GM12878 (cell line): ENCODE measurements around the gene ABHD17A. TPM values are rescaled to one million over a fixed set of nuclear protein-coding genes. Genes with fewer than 3 reads are reported as not detected.

Experiments
- BHLHE40 ChIP-seq, 2 experiments: fragments of 450-650 bp in 1 of 2; IDR thresholded peaks; 2 replicates each; pipeline ENCODE4 v1.6.1; 2011 to 2017; ENCODE audit warnings: low read depth in 2 of 2, borderline replicate concordance in 1 of 2, improper control_type of control experiment in 1 of 2, low read length in 1 of 2, mild to moderate bottlenecking in 1 of 2
- GATAD2B ChIP-seq: fragments of 450-650 bp; conservative IDR thresholded peaks from 2 replicates; pipeline ENCODE4 v1.6.1; 2017; ENCODE audit warnings: low read depth, mild to moderate bottlenecking, moderate library complexity
- HDAC2 ChIP-seq: fragments of 200-600 bp; sonication (generic); IDR thresholded peaks from 2 replicates; pipeline ENCODE4 v1.6.1; 2017
- MEF2A ChIP-seq: IDR thresholded peaks from 2 replicates; pipeline ENCODE4 v1.6.1; 2011; ENCODE audit warnings: low read depth, mild to moderate bottlenecking, low read length, moderate library complexity; ENCODE audit not compliant: insufficient read depth
- MYB ChIP-seq: fragments of 150-350 bp; IDR thresholded peaks from 2 replicates; pipeline ENCODE4 v1.6.1; 2014; ENCODE audit warnings: mild to moderate bottlenecking, low read depth, low read length, borderline replicate concordance
- NBN ChIP-seq: fragments of 450-650 bp; IDR thresholded peaks from 2 replicates; pipeline ENCODE4 v1.6.1; 2016
- NFXL1 ChIP-seq: fragments of 450-650 bp; IDR thresholded peaks from 2 replicates; pipeline ENCODE4 v1.6.1; 2017; ENCODE audit warnings: antibody characterized with exemption, mild to moderate bottlenecking, borderline replicate concordance
- NFYA ChIP-seq: IDR thresholded peaks from 2 replicates; pipeline ENCODE4 v1.6.1; 2011; ENCODE audit warnings: low read depth, mild to moderate bottlenecking, low read length, improper control_type of control experiment, borderline replicate concordance
- NRF1 ChIP-seq: conservative IDR thresholded peaks from 2 replicates; pipeline ENCODE4 v1.6.1; 2011; ENCODE audit warnings: mild to moderate bottlenecking, low read depth, low read length, improper control_type of control experiment
- RFX5 ChIP-seq: IDR thresholded peaks from 2 replicates; pipeline ENCODE4 v1.6.1; 2011; ENCODE audit warnings: low read depth, low read length, improper control_type of control experiment
- ZNF207 ChIP-seq: fragments of 450-650 bp; IDR thresholded peaks from 2 replicates; pipeline ENCODE4 v1.6.1; 2014; ENCODE audit warnings: antibody characterized with exemption, mild to moderate bottlenecking, borderline replicate concordance
- ZNF274 ChIP-seq: IDR thresholded peaks from one replicate; pipeline ENCODE4 v1.8.0; 2011; ENCODE audit not compliant: insufficient read length, insufficient read depth
- polyA plus RNA-seq, 11 experiments: library from polyadenylated mRNA; depleted of rRNA in 4 of 11; unstranded in 6 of 11; stranded (reverse) in 5 of 11; fragments of >200 nt; fragmentation: Nextera tagmentation in 4 of 11; fragmentation: Illumina TruSeq in 1 of 11; extraction: Ambion mirVana in 4 of 11; extraction: Trizol in 1 of 11; gene quantifications; 1 replicate in 1 of 11; 2 replicates in 10 of 11; pipeline versions ENCODE4 v1.2.1 to v1.2.3, GENCODE V29; 2011 to 2016; ENCODE audit warnings: inconsistent platforms in 2 of 11, missing spikeins in 2 of 11, low read depth in 1 of 11
- total RNA-seq, 4 experiments: library from RNA; depleted of rRNA in 3 of 4; stranded (reverse); fragments of >200 nt in 3 of 4; fragmentation: Illumina TruSeq in 1 of 4; extraction: Trizol in 1 of 4; gene quantifications; 2 replicates each; pipeline versions ENCODE4 v1.2.1 to v1.2.3, GENCODE V29; 2013 to 2021
- TF ChIP-seq, protein P1 (sequence below): fragments of 450-650 bp; conservative IDR thresholded peaks from 2 replicates; pipeline ENCODE4 v1.6.1; 2017; ENCODE audit warnings: mild to moderate bottlenecking, moderate library complexity
- TF ChIP-seq, protein P2 (sequence below): fragments of 450-650 bp; IDR thresholded peaks from 2 replicates; pipeline ENCODE4 v1.6.1; 2016; ENCODE audit warnings: mild to moderate bottlenecking, moderate library complexity, borderline replicate concordance
- TF ChIP-seq, protein P3 (sequence below), 3 experiments: IDR thresholded peaks in 2 of 3; conservative IDR thresholded peaks in 1 of 3; 2 replicates each; pipeline ENCODE4 v1.5.1; 2011; ENCODE audit warnings: low read depth in 3 of 3, low read length in 3 of 3, mild to moderate bottlenecking in 3 of 3, control low read depth in 2 of 3, moderate library complexity in 2 of 3, inconsistent platforms in 1 of 3, mixed read lengths in 1 of 3; ENCODE audit not compliant: control insufficient read depth in 2 of 3, insufficient read depth in 1 of 3; ENCODE audit errors: extremely low read depth in 1 of 3
- TF ChIP-seq, protein P4 (sequence below): IDR thresholded peaks from 2 replicates; pipeline ENCODE4 v1.6.1; 2012; ENCODE audit warnings: low read length, inconsistent platforms
- TF ChIP-seq, protein P5 (sequence below): fragments of 450-650 bp; IDR thresholded peaks from 2 replicates; pipeline ENCODE4 v1.6.1; 2017; ENCODE audit warnings: mild to moderate bottlenecking, low read depth, inconsistent platforms; ENCODE audit not compliant: poor library complexity, severe bottlenecking

Gene ABHD17A
- total and polyA plus RNA-seq, 10 of the 15 experiments (the other 5 are each of a cell fraction or from before 2014, with no cell fraction given), result 0.13 to 126 (median 28.8) TPM; not detected in 1

DNA sequence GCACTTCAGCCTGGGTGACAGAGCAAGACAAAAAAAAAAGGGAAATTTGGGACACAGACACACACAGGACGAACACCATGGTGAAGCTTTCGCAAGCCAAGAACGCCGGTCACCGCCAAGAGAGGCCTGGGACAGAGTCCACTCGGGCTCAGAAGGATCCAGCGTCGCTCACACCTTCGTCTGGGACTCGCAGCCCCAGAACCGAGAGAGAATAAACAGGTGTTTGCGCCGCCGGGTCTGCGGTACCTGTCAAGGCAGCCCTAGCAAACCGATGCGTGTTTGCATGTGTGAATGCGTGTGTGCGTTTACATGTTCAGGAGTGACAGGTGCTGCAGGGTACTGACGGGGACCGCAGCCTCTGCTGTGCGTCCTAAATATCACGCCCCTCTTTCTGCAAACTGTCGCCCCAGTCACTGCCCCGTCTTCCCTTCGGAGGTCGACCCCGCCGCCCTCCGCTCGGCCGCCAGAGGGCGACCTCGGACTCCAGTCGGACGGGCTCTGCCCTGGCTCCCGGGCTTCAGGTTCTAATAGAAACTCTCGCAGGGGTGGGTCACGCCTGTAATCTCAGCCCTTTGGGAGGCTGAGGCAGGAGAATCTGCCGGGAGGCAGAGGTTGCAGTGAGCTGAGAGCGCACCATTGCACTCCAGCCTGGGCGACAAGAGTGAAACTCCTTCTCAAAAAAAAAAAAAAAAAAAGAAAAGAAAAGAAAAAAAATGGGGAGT, 43.9 kb upstream of the ABHD17A start (continued):
- TF ChIP-seq, protein P1, sequence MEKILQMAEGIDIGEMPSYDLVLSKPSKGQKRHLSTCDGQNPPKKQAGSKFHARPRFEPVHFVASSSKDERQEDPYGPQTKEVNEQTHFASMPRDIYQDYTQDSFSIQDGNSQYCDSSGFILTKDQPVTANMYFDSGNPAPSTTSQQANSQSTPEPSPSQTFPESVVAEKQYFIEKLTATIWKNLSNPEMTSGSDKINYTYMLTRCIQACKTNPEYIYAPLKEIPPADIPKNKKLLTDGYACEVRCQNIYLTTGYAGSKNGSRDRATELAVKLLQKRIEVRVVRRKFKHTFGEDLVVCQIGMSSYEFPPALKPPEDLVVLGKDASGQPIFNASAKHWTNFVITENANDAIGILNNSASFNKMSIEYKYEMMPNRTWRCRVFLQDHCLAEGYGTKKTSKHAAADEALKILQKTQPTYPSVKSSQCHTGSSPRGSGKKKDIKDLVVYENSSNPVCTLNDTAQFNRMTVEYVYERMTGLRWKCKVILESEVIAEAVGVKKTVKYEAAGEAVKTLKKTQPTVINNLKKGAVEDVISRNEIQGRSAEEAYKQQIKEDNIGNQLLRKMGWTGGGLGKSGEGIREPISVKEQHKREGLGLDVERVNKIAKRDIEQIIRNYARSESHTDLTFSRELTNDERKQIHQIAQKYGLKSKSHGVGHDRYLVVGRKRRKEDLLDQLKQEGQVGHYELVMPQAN, result 0 out of 2 replicates have a peak, but pooled peaks have one; percentile 24
- TF ChIP-seq HDAC2 (no peak), NFXL1 (no peak), MEF2A (no peak), BHLHE40 (IDR thresholded peaks at IDR 0.05; ENCODE audit: borderline replicate concordance in 1 of 2, low read depth in 2 of 2, low read length in 1 of 2) (peak; percentile 15 to 47; a peak in 1 of 4 replicates), RFX5 (no peak), GATAD2B (peak; percentile 20; the same call in 1 of the 2 replicates), MYB (no peak), NRF1 (no peak), NFYA (no peak), ZNF274 (no peak), NBN (0 out of 2 replicates have a peak, but pooled peaks have one; percentile 33), ZNF207 (0 out of 2 replicates have a peak, but pooled peaks have one; percentile 36)
- TF ChIP-seq, protein P2, sequence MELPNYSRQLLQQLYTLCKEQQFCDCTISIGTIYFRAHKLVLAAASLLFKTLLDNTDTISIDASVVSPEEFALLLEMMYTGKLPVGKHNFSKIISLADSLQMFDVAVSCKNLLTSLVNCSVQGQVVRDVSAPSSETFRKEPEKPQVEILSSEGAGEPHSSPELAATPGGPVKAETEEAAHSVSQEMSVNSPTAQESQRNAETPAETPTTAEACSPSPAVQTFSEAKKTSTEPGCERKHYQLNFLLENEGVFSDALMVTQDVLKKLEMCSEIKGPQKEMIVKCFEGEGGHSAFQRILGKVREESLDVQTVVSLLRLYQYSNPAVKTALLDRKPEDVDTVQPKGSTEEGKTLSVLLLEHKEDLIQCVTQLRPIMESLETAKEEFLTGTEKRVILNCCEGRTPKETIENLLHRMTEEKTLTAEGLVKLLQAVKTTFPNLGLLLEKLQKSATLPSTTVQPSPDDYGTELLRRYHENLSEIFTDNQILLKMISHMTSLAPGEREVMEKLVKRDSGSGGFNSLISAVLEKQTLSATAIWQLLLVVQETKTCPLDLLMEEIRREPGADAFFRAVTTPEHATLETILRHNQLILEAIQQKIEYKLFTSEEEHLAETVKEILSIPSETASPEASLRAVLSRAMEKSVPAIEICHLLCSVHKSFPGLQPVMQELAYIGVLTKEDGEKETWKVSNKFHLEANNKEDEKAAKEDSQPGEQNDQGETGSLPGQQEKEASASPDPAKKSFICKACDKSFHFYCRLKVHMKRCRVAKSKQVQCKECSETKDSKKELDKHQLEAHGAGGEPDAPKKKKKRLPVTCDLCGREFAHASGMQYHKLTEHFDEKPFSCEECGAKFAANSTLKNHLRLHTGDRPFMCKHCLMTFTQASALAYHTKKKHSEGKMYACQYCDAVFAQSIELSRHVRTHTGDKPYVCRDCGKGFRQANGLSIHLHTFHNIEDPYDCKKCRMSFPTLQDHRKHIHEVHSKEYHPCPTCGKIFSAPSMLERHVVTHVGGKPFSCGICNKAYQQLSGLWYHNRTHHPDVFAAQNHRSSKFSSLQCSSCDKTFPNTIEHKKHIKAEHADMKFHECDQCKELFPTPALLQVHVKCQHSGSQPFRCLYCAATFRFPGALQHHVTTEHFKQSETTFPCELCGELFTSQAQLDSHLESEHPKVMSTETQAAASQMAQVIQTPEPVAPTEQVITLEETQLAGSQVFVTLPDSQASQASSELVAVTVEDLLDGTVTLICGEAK, result no peak
- TF ChIP-seq, protein P3, sequence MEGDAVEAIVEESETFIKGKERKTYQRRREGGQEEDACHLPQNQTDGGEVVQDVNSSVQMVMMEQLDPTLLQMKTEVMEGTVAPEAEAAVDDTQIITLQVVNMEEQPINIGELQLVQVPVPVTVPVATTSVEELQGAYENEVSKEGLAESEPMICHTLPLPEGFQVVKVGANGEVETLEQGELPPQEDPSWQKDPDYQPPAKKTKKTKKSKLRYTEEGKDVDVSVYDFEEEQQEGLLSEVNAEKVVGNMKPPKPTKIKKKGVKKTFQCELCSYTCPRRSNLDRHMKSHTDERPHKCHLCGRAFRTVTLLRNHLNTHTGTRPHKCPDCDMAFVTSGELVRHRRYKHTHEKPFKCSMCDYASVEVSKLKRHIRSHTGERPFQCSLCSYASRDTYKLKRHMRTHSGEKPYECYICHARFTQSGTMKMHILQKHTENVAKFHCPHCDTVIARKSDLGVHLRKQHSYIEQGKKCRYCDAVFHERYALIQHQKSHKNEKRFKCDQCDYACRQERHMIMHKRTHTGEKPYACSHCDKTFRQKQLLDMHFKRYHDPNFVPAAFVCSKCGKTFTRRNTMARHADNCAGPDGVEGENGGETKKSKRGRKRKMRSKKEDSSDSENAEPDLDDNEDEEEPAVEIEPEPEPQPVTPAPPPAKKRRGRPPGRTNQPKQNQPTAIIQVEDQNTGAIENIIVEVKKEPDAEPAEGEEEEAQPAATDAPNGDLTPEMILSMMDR (IDR thresholded peaks at IDR 0.05 in 2 of 3, conservative IDR thresholded peaks at IDR 0.05 in 1 of 3; ENCODE audit: control insufficient read depth in 2 of 3, extremely low read depth in 1 of 3, insufficient read depth in 1 of 3, low read depth in 3 of 3, low read length in 3 of 3), result peak; percentile 83 to 97 (median 85)
- TF ChIP-seq, protein P4, sequence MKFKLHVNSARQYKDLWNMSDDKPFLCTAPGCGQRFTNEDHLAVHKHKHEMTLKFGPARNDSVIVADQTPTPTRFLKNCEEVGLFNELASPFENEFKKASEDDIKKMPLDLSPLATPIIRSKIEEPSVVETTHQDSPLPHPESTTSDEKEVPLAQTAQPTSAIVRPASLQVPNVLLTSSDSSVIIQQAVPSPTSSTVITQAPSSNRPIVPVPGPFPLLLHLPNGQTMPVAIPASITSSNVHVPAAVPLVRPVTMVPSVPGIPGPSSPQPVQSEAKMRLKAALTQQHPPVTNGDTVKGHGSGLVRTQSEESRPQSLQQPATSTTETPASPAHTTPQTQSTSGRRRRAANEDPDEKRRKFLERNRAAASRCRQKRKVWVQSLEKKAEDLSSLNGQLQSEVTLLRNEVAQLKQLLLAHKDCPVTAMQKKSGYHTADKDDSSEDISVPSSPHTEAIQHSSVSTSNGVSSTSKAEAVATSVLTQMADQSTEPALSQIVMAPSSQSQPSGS, result no peak
- TF ChIP-seq, protein P5, sequence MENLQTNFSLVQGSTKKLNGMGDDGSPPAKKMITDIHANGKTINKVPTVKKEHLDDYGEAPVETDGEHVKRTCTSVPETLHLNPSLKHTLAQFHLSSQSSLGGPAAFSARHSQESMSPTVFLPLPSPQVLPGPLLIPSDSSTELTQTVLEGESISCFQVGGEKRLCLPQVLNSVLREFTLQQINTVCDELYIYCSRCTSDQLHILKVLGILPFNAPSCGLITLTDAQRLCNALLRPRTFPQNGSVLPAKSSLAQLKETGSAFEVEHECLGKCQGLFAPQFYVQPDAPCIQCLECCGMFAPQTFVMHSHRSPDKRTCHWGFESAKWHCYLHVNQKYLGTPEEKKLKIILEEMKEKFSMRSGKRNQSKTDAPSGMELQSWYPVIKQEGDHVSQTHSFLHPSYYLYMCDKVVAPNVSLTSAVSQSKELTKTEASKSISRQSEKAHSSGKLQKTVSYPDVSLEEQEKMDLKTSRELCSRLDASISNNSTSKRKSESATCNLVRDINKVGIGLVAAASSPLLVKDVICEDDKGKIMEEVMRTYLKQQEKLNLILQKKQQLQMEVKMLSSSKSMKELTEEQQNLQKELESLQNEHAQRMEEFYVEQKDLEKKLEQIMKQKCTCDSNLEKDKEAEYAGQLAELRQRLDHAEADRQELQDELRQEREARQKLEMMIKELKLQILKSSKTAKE, result no peak
